Measurements from ENCODE around the gene HAVCR2.

DNA sequence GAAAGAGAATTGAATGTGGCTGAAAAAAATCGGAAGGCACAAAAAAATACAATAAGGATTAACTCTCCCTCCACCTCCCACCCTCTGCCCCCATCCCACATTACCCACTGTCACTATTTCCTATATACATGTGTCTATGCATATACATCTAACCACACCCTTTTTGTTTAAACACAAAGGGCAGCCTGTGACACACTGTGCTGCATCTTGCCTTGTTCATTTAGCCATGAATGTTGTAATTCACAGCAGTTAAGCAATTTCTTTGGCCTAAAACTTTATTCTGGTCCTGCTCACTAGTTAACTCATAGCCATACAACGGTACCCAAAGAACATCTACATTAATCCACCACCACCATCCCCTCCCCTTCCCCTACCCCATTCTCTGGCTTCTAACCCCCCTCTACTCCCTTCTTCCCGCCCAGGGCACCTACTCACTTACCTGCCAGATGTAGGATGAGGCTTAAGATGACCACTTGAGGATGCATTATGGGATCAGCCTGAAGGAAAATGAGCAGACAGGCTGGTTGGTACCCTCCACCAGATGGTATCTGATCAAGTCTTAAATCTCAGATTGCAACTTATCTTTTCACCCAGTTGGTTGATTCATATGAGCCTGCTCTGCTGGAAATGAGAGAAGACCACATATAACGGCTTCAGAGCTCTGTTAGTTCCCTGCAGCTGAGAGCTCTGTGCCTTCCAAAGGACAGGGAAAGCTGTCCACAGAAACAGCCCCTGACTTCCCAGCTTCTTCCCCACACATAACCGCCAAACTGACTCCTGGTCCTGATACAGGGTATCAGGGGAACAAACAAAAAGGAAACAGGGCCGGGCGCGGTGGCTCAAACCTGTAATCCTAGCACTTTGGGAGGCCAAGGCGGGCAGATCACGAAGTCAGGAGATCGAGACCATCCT lies 51.1 kb downstream of the HAVCR2 start:
- TF ChIP-seq POLR2A (IDR thresholded peaks at IDR 0.05) = no peak
- TF ChIP-seq, protein P1, sequence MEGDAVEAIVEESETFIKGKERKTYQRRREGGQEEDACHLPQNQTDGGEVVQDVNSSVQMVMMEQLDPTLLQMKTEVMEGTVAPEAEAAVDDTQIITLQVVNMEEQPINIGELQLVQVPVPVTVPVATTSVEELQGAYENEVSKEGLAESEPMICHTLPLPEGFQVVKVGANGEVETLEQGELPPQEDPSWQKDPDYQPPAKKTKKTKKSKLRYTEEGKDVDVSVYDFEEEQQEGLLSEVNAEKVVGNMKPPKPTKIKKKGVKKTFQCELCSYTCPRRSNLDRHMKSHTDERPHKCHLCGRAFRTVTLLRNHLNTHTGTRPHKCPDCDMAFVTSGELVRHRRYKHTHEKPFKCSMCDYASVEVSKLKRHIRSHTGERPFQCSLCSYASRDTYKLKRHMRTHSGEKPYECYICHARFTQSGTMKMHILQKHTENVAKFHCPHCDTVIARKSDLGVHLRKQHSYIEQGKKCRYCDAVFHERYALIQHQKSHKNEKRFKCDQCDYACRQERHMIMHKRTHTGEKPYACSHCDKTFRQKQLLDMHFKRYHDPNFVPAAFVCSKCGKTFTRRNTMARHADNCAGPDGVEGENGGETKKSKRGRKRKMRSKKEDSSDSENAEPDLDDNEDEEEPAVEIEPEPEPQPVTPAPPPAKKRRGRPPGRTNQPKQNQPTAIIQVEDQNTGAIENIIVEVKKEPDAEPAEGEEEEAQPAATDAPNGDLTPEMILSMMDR (IDR thresholded peaks at IDR 0.05) = no peak

Data from prostate gland (tissue), 2 donors.